H1 (cell line): ENCODE results near the gene PFKFB1. TPM values are rescaled to one million over a fixed set of nuclear protein-coding genes. Genes with fewer than 3 reads are reported as not detected.

ENCODE experiments used
- CTCF ChIA-PET: fragments of 300-600 bp; sonication (Branson Sonifier 250); formaldehyde crosslinking; loops from one replicate; lab custom pipeline; 2021; ENCODE audit not compliant: partially characterized antibody; lab: Charles Lee
- POLR2A ChIA-PET: fragments of 300-600 bp; sonication (Branson Sonifier 250); formaldehyde crosslinking; loops from one replicate; lab custom pipeline; 2021; ENCODE audit warnings: inconsistent platforms; ENCODE audit not compliant: partially characterized antibody; lab: Charles Lee
- DNase-seq, 2 experiments: peaks; one replicate each; pipeline versions ENCODE4 v3.0.0 to v3.0.0-alpha.2; 2010 to 2022; ENCODE audit warnings: low spot score in 2 of 2, low read depth in 1 of 2, mixed read lengths in 1 of 2
- FAIRE-seq: peaks from 2 replicates; lab custom pipeline; 2011; peaks lifted over from hg19 to GRCh38; lab: Jason Lieb, UNC
- H2AFZ ChIP-seq: 2 replicates; pipeline ENCODE4 v1.8.1; 2012; ENCODE audit warnings: low read length, inconsistent platforms
- H2AK5ac ChIP-seq: 2 replicates; pipeline ENCODE4 v1.6.1; 2013; ENCODE audit warnings: low read depth, low read length
- H2BK120ac ChIP-seq: replicated peaks from 2 replicates; pipeline ENCODE3; 2013; ENCODE audit warnings: low read depth, low read length, inconsistent platforms
- H2BK12ac ChIP-seq: 2 replicates; pipeline ENCODE4 v1.6.1; 2013; ENCODE audit warnings: low read depth, low read length
- H2BK15ac ChIP-seq: 2 replicates; pipeline ENCODE4 v1.6.1; 2013; ENCODE audit warnings: low read length
- H2BK20ac ChIP-seq: 2 replicates; pipeline ENCODE4 v1.6.1; 2013; ENCODE audit warnings: low read length
- H2BK5ac ChIP-seq: 2 replicates; pipeline ENCODE4 v1.6.1; 2013; ENCODE audit warnings: low read depth, low read length
- H3K14ac ChIP-seq: 2 replicates; pipeline ENCODE4 v1.6.1; 2013; ENCODE audit warnings: inconsistent platforms; ENCODE audit not compliant: insufficient read length
- H3K18ac ChIP-seq: 2 replicates; pipeline ENCODE4 v1.6.1; 2013; ENCODE audit warnings: low read length; ENCODE audit errors: extremely low read depth
- H3K23ac ChIP-seq: 2 replicates; pipeline ENCODE4 v1.6.1; 2013; ENCODE audit warnings: inconsistent platforms; ENCODE audit not compliant: insufficient read length
- H3K23me2 ChIP-seq: 2 replicates; pipeline ENCODE4 v1.6.1; 2013; ENCODE audit warnings: low read depth, low read length
- H3K27ac ChIP-seq: 2 replicates; pipeline ENCODE4 v1.6.1; 2011; ENCODE audit warnings: low read depth, low read length, inconsistent platforms
- H3K27me3 ChIP-seq, 4 experiments: replicated peaks in 1 of 4; 1 replicate in 1 of 4; 2 replicates in 3 of 4; pipeline versions ENCODE4 v1.6.1 to v1.8.1; 2011 to 2013; ENCODE audit warnings: low read length in 3 of 4, mild to moderate bottlenecking in 3 of 4, inconsistent platforms in 2 of 4, mixed read lengths in 2 of 4, moderate library complexity in 1 of 4; ENCODE audit not compliant: control insufficient read depth in 3 of 4, insufficient read depth in 3 of 4; ENCODE audit errors: extremely low read depth in 1 of 4
- H3K36me3 ChIP-seq, 4 experiments: 2 replicates each; pipeline versions ENCODE4 v1.6.1 to v1.8.1; 2011 to 2013; ENCODE audit warnings: mild to moderate bottlenecking in 4 of 4, low read length in 3 of 4, moderate library complexity in 2 of 4, control low read depth in 1 of 4, inconsistent platforms in 1 of 4; ENCODE audit not compliant: insufficient read depth in 4 of 4, control insufficient read depth in 2 of 4
- H3K4ac ChIP-seq: replicated peaks from 2 replicates; pipeline ENCODE3; 2013; ENCODE audit warnings: low read length, low read depth, mixed read lengths, inconsistent platforms; ENCODE audit not compliant: insufficient read length
- H3K4me1 ChIP-seq, 4 experiments: replicated peaks in 1 of 4; 1 replicate in 1 of 4; 2 replicates in 3 of 4; pipeline versions ENCODE4 v1.6.1 to v1.8.1; 2011 to 2013; ENCODE audit warnings: low read length in 3 of 4, inconsistent platforms in 2 of 4, mixed read lengths in 1 of 4; ENCODE audit not compliant: insufficient read depth in 4 of 4, control insufficient read depth in 3 of 4
- H3K4me2 ChIP-seq, 2 experiments: 2 replicates each; pipeline versions ENCODE4 v1.6.1 to v1.8.1; 2011 to 2013; ENCODE audit warnings: low read depth in 2 of 2, low read length in 2 of 2, control low read depth in 1 of 2, inconsistent platforms in 1 of 2, mild to moderate bottlenecking in 1 of 2; ENCODE audit not compliant: insufficient read depth in 1 of 2
- H3K4me3 ChIP-seq, 4 experiments: fragments of 200-600, 300-600 bp in 1 of 4; sonication (generic), shearing (Covaris generic), sonication (Bioruptor Twin) in 1 of 4; 2 replicates each; pipeline versions ENCODE4 v1.5.1 to v1.8.1; 2011 to 2016; ENCODE audit warnings: low read length in 4 of 4, low read depth in 3 of 4, control low read depth in 2 of 4, inconsistent platforms in 2 of 4, mild to moderate bottlenecking in 2 of 4, mixed read lengths in 1 of 4, moderate library complexity in 1 of 4; ENCODE audit not compliant: insufficient read depth in 2 of 4; ENCODE audit errors: extremely low read depth in 1 of 4
- H3K56ac ChIP-seq: replicated peaks from 2 replicates; pipeline ENCODE3; 2013; ENCODE audit warnings: low read depth, mild to moderate bottlenecking, mixed read lengths, low read length, inconsistent platforms; ENCODE audit not compliant: insufficient read length
- H3K79me1 ChIP-seq: 2 replicates; pipeline ENCODE4 v1.6.1; 2013; ENCODE audit warnings: low read depth, low read length, control low read depth
- H3K79me2 ChIP-seq, 2 experiments: 2 replicates each; pipeline versions ENCODE4 v1.6.1 to v1.8.1; 2012 to 2013; ENCODE audit warnings: low read length in 2 of 2, mild to moderate bottlenecking in 2 of 2, inconsistent platforms in 1 of 2; ENCODE audit not compliant: insufficient read depth in 2 of 2, control insufficient read depth in 1 of 2
- H3K9ac ChIP-seq, 4 experiments: replicated peaks in 1 of 4; 1 replicate in 1 of 4; 2 replicates in 3 of 4; pipeline versions ENCODE4 v1.6.1 to v1.8.1; 2011 to 2013; ENCODE audit warnings: low read depth in 3 of 4, low read length in 3 of 4, control low read depth in 2 of 4, mild to moderate bottlenecking in 2 of 4, moderate library complexity in 2 of 4, inconsistent platforms in 1 of 4; ENCODE audit errors: extremely low read depth in 1 of 4
- H3K9me3 ChIP-seq, 2 experiments: 2 replicates each; pipeline versions ENCODE4 v1.6.1 to v1.8.1; 2012 to 2013; ENCODE audit warnings: mild to moderate bottlenecking in 2 of 2, moderate library complexity in 2 of 2, control low read depth in 1 of 2, inconsistent platforms in 1 of 2, low read depth in 1 of 2, low read length in 1 of 2, mixed read lengths in 1 of 2; ENCODE audit not compliant: insufficient read depth in 2 of 2
- H4K20me1 ChIP-seq, 2 experiments: replicated peaks in 1 of 2; 2 replicates each; pipeline versions ENCODE3 to v1.8.1; 2011 to 2013; ENCODE audit warnings: inconsistent platforms in 2 of 2, low read length in 2 of 2, mild to moderate bottlenecking in 1 of 2; ENCODE audit not compliant: insufficient read depth in 2 of 2, control insufficient read depth in 1 of 2
- H4K5ac ChIP-seq: 2 replicates; pipeline ENCODE4 v1.6.1; 2013; ENCODE audit warnings: low read length, low read depth, mixed read lengths, inconsistent platforms; ENCODE audit not compliant: insufficient read length
- H4K8ac ChIP-seq: 2 replicates; pipeline ENCODE4 v1.8.0; 2013; ENCODE audit warnings: mild to moderate bottlenecking, moderate library complexity, low read length, inconsistent platforms; ENCODE audit not compliant: insufficient read depth; ENCODE audit errors: extremely low read depth
- H4K91ac ChIP-seq: replicated peaks from 2 replicates; pipeline ENCODE3; 2013; ENCODE audit warnings: low read length, mixed read lengths, inconsistent platforms; ENCODE audit not compliant: insufficient read length
- EGR1 ChIP-seq: IDR thresholded peaks from 2 replicates; pipeline ENCODE4 v1.6.1; 2011; ENCODE audit warnings: low read depth, low read length, borderline replicate concordance
- RBBP5 ChIP-seq: IDR thresholded peaks from 2 replicates; pipeline ENCODE4 v1.7.1; 2012; ENCODE audit warnings: low read depth, mild to moderate bottlenecking, inconsistent platforms, low read length, moderate library complexity, borderline replicate concordance
- WGBS, 2 experiments: shearing (Covaris generic) in 1 of 2; methylation state at CpG; one replicate each; pipeline versions ENCODE4 v1.1.6 to v1.1.7; 2013 to 2015; ENCODE audit warnings: low lambda C conversion rate in 2 of 2, mixed read lengths in 2 of 2, inconsistent platforms in 1 of 2, low coverage in 1 of 2, missing lambda C conversion rate in 1 of 2; ENCODE audit not compliant: insufficient replicate concordance in 2 of 2, insufficient coverage in 1 of 2, insufficient read length in 1 of 2; ENCODE audit errors: extremely low coverage in 1 of 2, missing lambda C conversion rate in 1 of 2; 5-methylcytosine and 5-hydroxymethylcytosine counted together
- polyA plus RNA-seq, 7 experiments: library from polyadenylated mRNA; depleted of rRNA in 3 of 7; stranded (reverse) in 5 of 7; unstranded in 2 of 7; fragments of >200 nt in 5 of 7; fragments of 200-250 nt in 2 of 7; gene quantifications; 1 replicate in 5 of 7; 2 replicates in 1 of 7; 4 replicates in 1 of 7; pipeline versions ENCODE4 v1.2.1 to v1.2.3, GENCODE V29; 2011 to 2013; ENCODE audit warnings: missing spikeins in 2 of 7, mixed read lengths in 2 of 7
- total RNA-seq: library from RNA; stranded (reverse); fragmentation: NEBNext Ultra II Directional; extraction: Animal tissue kit (Norgen Biotek cat#: 25700); gene quantifications from 2 replicates; pipeline ENCODE4 v1.2.1, GENCODE V29; 2021

PFKFB1 gene
- total and polyA plus RNA-seq, 2 of the 8 experiments (the other 6 are each of a cell fraction or from before 2014, with no cell fraction given) = 0.26 to 0.30 TPM

GRCh38 chrX:54945224-54945623 lies 48.8 kb downstream of the PFKFB1 start:
- Histone ChIP-seq H3K56ac (no peak overlapping the region), H3K4me2 (no peak overlapping the region), H3K23me2 (no peaks in the 10 kb centered on the region; the same call in 1 of the 2 replicates), H3K18ac (no peak overlapping the region), H3K9ac (no peak overlapping the region), H3K79me2 (no peaks in the 10 kb centered on the region), H3K27ac (no peak overlapping the region), H2BK120ac (no peak overlapping the region), H3K4me3 (no peak overlapping the region), H4K20me1 (no peaks in the 10 kb centered on the region), H2BK20ac (no peak overlapping the region), H4K5ac (no peak overlapping the region), H3K4ac (no peak overlapping the region), H2BK5ac (no peak overlapping the region), H3K23ac (no peak overlapping the region), H3K9me3 (no peaks in the 10 kb centered on the region; a peak in 1 of 4 replicates), H4K8ac (no peak overlapping the region), H2BK12ac (no peak overlapping the region), H3K27me3 (no peaks in the 10 kb centered on the region), H2AK5ac (no peak overlapping the region), H3K79me1 (no peaks in the 10 kb centered on the region), H3K4me1 (no peaks in the 10 kb centered on the region), H4K91ac (no peak overlapping the region), H2AFZ (no peak overlapping the region), H3K14ac (no peak overlapping the region)
- POLR2A ChIA-PET = no interaction called here
- 89% methylated on average over 6 of the region's 6 CpGs; no CpG with 5 or more reads in 1 of the 2 experiments for WGBS, 2 experiments
- CTCF ChIA-PET = no interaction called here
- no peak for FAIRE-seq
- no peak for DNase-seq
- TF ChIP-seq EGR1 = no peak
- no peak for TF ChIP-seq RBBP5
- TF ChIP-seq, all 59 proteins: peak for 0
- Histone ChIP-seq H3K36me3 (no peaks in the 10 kb centered on the region), H2BK15ac (no peak overlapping the region)
